T-helper 2 cell treated with Interferon-gamma antibody and Interleukin-4, amounts not matched to agents 5 μg/mL and 100 μg/mL, for 36 hours (primary cell): ENCODE data around the gene PRPH2.
A peak's percentile ranks its signal among the peaks of the same experiment; 100 is the strongest.
"Not testable (repeated sequence)": the region's sequence is repeated elsewhere in the genome, so short reads cannot be mapped to it uniquely, and the experiment has no call there.

Experiments used
- DNase-seq: peaks from one replicate; pipeline ENCODE4 v3.0.0; 2021; ENCODE audit warnings: low spot score
- H3K27ac Mint-ChIP-seq: one replicate; pipeline ENCODE4 v1.8.0; 2021; ENCODE audit warnings: mild to moderate bottlenecking, mixed read lengths
- H3K27me3 Mint-ChIP-seq: one replicate; pipeline ENCODE4 v1.8.0; 2021; ENCODE audit warnings: low read depth, mixed read lengths
- H3K36me3 Mint-ChIP-seq: one replicate; pipeline ENCODE4 v1.8.0; 2021; ENCODE audit warnings: low read depth, mixed read lengths
- H3K4me1 Mint-ChIP-seq: one replicate; pipeline ENCODE4 v1.8.0; 2021; ENCODE audit warnings: low read depth, mixed read lengths
- H3K4me3 Mint-ChIP-seq: one replicate; pipeline ENCODE4 v1.8.0; 2022; ENCODE audit warnings: mild to moderate bottlenecking, moderate library complexity, mixed read lengths
- H3K9me3 Mint-ChIP-seq: one replicate; pipeline ENCODE4 v1.8.0; 2021; ENCODE audit warnings: mixed read lengths

Gene PRPH2

GRCh38 chr6:42702200-42702599 is 20.2 kb downstream of the PRPH2 start:
- no peak for DNase-seq
- no peaks in the 10 kb centered on the region for H3K4me1 Mint-ChIP-seq
- no peak overlapping the region for H3K27ac Mint-ChIP-seq
- no peaks in the 10 kb centered on the region for H3K36me3 Mint-ChIP-seq
- H3K9me3 Mint-ChIP-seq, result no peaks in the 10 kb centered on the region
- no peaks in the 10 kb centered on the region for H3K27me3 Mint-ChIP-seq
- no peak overlapping the region for H3K4me3 Mint-ChIP-seq

GRCh38 chr6:42698217-42698616 is 24.2 kb downstream of the PRPH2 start:
- H3K36me3 Mint-ChIP-seq, result peaks cover 13% of the 10 kb centered on the region
- H3K4me3 Mint-ChIP-seq, result no peak overlapping the region
- no peaks in the 10 kb centered on the region for H3K9me3 Mint-ChIP-seq
- no peak for DNase-seq
- no peak overlapping the region for H3K27ac Mint-ChIP-seq
- H3K27me3 Mint-ChIP-seq, result no peaks in the 10 kb centered on the region
- H3K4me1 Mint-ChIP-seq, result peaks cover 14% of the 10 kb centered on the region

GRCh38 chr6:42697268-42697655 is 25.1 kb downstream of the PRPH2 start:
- peaks cover 22% of the 10 kb centered on the region for H3K36me3 Mint-ChIP-seq
- no peak overlapping the region for H3K27ac Mint-ChIP-seq
- DNase-seq, result no peak
- H3K4me3 Mint-ChIP-seq, result no peak overlapping the region
- no peaks in the 10 kb centered on the region for H3K9me3 Mint-ChIP-seq
- H3K4me1 Mint-ChIP-seq, result peaks cover 22% of the 10 kb centered on the region
- H3K27me3 Mint-ChIP-seq, result no peaks in the 10 kb centered on the region

GRCh38 chr6:42696526-42697267 is 25.7 kb downstream of the PRPH2 start:
- DNase-seq, result no peak
- Mint-ChIP-seq H3K4me3 (no peak overlapping the region), H3K9me3 (no peaks in the 10 kb centered on the region), H3K27ac (no peak overlapping the region), H3K36me3 (peaks cover 23% of the 10 kb centered on the region), H3K27me3 (no peaks in the 10 kb centered on the region), H3K4me1 (peaks cover 22% of the 10 kb centered on the region)

- H3K27me3 Mint-ChIP-seq, result no peaks in the 10 kb centered on the region
- peak overlapping the region; percentile 22 for H3K27ac Mint-ChIP-seq
- peaks cover 24% of the 10 kb centered on the region for H3K4me1 Mint-ChIP-seq
- H3K9me3 Mint-ChIP-seq, result no peaks in the 10 kb centered on the region
- peaks cover 39% of the 10 kb centered on the region for H3K36me3 Mint-ChIP-seq
- no peak overlapping the region for H3K4me3 Mint-ChIP-seq
- DNase-seq, result no peak
Observed at GRCh38 chr6:42694586-42694985, 27.8 kb downstream of the PRPH2 start.

GRCh38 chr6:42693725-42694323 is 28.6 kb downstream of the PRPH2 start:
- no peaks in the 10 kb centered on the region for H3K9me3 Mint-ChIP-seq
- H3K27me3 Mint-ChIP-seq, result no peaks in the 10 kb centered on the region
- H3K4me1 Mint-ChIP-seq, result peaks cover 24% of the 10 kb centered on the region
- peak overlapping the region; percentile 78 for H3K27ac Mint-ChIP-seq
- H3K4me3 Mint-ChIP-seq, result peak overlapping the region; percentile 52
- H3K36me3 Mint-ChIP-seq, result peaks cover 44% of the 10 kb centered on the region
- DNase-seq, result no peak

- DNase-seq, result no peak
- Mint-ChIP-seq H3K4me3 (no peak overlapping the region), H3K4me1 (peaks cover 24% of the 10 kb centered on the region), H3K36me3 (peaks cover 55% of the 10 kb centered on the region), H3K27ac (peak overlapping the region; percentile 49), H3K27me3 (no peaks in the 10 kb centered on the region), H3K9me3 (no peaks in the 10 kb centered on the region)
Observed at GRCh38 chr6:42692137-42692911, 30.1 kb downstream of the PRPH2 start.

- Mint-ChIP-seq H3K4me3 (no peak overlapping the region), H3K27me3 (no peaks in the 10 kb centered on the region), H3K27ac (no peak overlapping the region), H3K36me3 (peaks cover 62% of the 10 kb centered on the region), H3K4me1 (peaks cover 24% of the 10 kb centered on the region), H3K9me3 (no peaks in the 10 kb centered on the region)
- no peak for DNase-seq
Observed at GRCh38 chr6:42690872-42691271, 31.5 kb downstream of the PRPH2 start.

GRCh38 chr6:42690151-42690702 is 32.2 kb downstream of the PRPH2 start:
- Mint-ChIP-seq H3K27ac (peak overlapping the region; percentile 27), H3K4me3 (no peak overlapping the region), H3K9me3 (no peaks in the 10 kb centered on the region), H3K36me3 (peaks cover 65% of the 10 kb centered on the region), H3K4me1 (peaks cover 24% of the 10 kb centered on the region), H3K27me3 (no peaks in the 10 kb centered on the region)
- no peak for DNase-seq

GRCh38 chr6:42689371-42689770 is 33.0 kb downstream of the PRPH2 start:
- H3K9me3 Mint-ChIP-seq, result no peaks in the 10 kb centered on the region
- no peaks in the 10 kb centered on the region for H3K27me3 Mint-ChIP-seq
- H3K4me1 Mint-ChIP-seq, result peaks cover 21% of the 10 kb centered on the region
- no peak overlapping the region for H3K27ac Mint-ChIP-seq
- H3K36me3 Mint-ChIP-seq, result peaks cover 68% of the 10 kb centered on the region
- DNase-seq, result no peak
- no peak overlapping the region for H3K4me3 Mint-ChIP-seq

- DNase-seq, result no peak
- Mint-ChIP-seq H3K4me1 (peaks cover 10% of the 10 kb centered on the region), H3K27ac (no peak overlapping the region), H3K36me3 (peaks cover 61% of the 10 kb centered on the region), H3K9me3 (no peaks in the 10 kb centered on the region), H3K4me3 (no peak overlapping the region), H3K27me3 (no peaks in the 10 kb centered on the region)
Observed at GRCh38 chr6:42688281-42688680, 34.1 kb downstream of the PRPH2 start.

- H3K27ac Mint-ChIP-seq, result no peak overlapping the region
- no peaks in the 10 kb centered on the region for H3K27me3 Mint-ChIP-seq
- DNase-seq, result no peak
Observed at GRCh38 chr6:42679358-42679757, 43.0 kb downstream of the PRPH2 start.

GRCh38 chr6:42674780-42675179 is 47.6 kb downstream of the PRPH2 start:
- no peak for DNase-seq
- Mint-ChIP-seq H3K4me3 (no peak overlapping the region), H3K4me1 (peaks cover 6% of the 10 kb centered on the region), H3K36me3 (peaks cover 61% of the 10 kb centered on the region), H3K27ac (no peak overlapping the region), H3K9me3 (no peaks in the 10 kb centered on the region), H3K27me3 (no peaks in the 10 kb centered on the region)

More at GRCh38 chr6:42679358-42679757, 43.0 kb downstream of the PRPH2 start:
- Mint-ChIP-seq H3K4me1 (no peaks in the 10 kb centered on the region), H3K36me3 (peaks cover 59% of the 10 kb centered on the region), H3K4me3 (no peak overlapping the region), H3K9me3 (no peaks in the 10 kb centered on the region)

- not testable (repeated sequence) for H3K4me3 Mint-ChIP-seq, H3K4me1 Mint-ChIP-seq, DNase-seq, H3K27me3 Mint-ChIP-seq, H3K9me3 Mint-ChIP-seq, H3K27ac Mint-ChIP-seq
- peaks cover 61% of the 10 kb centered on the region for H3K36me3 Mint-ChIP-seq
Observed at GRCh38 chr6:42674368-42674767, 48.0 kb downstream of the PRPH2 start.
